Activated CD8-positive, alpha-beta memory T cell treated with anti-CD3 and anti-CD28 coated beads, Interleukin-2, amount 50 U/mL, for 48 hours (primary cell): ENCODE measurements around the gene ZNF440.
"Not testable (repeated sequence)": the region's sequence is repeated elsewhere in the genome, so short reads cannot be mapped to it uniquely, and the experiment has no call there.

Experiments
- DNase-seq: peaks from one replicate; pipeline ENCODE4 v3.0.0-alpha.2; 2020

The ZNF440 gene

DNA sequence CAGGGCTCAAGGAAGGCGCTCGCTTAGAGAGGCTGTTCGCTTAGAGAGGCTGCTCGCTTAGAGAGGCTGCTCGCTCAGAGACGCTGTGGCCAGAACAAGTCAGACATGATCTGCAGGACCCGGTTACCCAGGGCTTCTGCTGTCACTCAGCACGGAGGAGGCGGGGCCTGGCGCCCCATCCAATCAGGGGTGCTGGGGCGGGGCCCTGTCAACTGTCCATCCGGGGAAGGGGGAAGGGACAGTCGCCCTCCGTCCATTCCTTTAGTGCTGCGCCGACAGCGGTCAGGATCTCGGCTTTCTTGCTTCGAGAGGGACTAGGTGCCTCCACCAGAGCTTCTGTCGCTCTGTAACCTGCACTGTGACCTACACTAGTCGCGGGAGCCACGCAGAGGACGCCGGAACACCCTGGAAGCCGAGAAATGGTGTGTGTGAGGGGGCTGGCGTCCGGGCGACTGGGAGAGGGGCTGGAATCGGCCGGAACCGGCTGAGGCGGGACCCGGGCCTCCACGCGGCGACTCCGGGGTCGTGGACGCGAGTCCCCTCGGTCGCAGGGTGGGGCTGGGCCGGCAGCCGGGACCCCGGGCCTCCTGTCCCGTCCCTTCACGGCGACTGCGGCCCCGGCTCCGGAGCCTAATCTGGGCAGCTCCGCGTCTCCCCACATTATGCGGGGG, at the start of gene ZNF440:
ZNF440 (plus strand) TSS at position 245 of the 671 bp plus-strand sequence; CDS start at position 420, 175 bp downstream.
- DNase-seq = peak; percentile 92

DNA sequence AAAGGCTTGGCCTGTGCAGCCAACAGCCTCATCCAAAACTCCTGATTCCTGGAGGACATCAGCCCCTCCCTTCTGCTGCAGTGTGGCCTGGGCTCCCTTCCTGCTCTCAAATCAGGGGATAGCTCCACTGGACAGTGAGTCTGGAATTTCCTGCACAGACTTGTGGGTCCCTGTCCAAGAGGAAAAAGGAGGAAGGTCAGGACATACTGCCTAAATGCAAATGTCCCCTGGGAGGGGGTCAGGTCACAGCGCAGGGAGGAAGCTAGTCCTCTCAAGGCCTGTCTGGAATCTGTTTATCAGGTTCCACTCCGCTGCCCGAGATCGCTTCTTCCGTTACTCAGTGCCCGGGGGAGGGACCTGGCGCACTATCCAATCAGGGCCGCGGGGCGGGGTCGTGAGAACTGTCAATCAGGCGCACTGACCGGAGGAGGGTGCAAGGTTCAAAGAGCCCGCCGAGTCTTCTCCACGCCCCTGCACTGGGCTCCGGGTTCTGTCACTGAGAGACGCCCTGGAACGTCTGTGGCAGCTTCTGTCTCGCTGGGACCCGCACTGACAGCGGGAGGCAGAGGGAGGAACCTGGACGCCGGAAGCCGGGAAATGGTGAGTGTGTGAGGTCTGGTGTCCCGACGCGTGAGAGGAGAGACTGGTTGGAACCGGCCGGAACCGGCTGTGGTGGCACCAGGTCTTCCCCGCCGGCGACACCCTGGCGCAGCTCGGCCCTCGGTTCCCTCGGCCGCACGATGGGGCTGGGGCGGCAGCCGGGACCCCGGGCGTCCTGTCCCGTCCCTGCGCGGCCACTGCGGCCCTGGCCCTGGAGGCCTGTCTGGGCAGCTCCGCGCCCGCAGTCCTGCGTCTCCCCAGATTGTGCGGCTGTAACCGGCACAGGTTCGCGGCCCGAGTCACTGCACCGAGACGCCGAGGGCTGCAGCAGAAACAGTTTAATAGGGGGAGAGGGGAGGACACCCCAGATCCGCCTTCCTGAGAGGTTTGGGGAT, 47.2 kb upstream of the ZNF440 start, which contains the start of gene ZNF441:
ZNF441 (plus strand) TSS at position 404 of the 995 bp plus-strand sequence; CDS start at position 598, 194 bp downstream.
- DNase-seq = peak; percentile 96

DNA sequence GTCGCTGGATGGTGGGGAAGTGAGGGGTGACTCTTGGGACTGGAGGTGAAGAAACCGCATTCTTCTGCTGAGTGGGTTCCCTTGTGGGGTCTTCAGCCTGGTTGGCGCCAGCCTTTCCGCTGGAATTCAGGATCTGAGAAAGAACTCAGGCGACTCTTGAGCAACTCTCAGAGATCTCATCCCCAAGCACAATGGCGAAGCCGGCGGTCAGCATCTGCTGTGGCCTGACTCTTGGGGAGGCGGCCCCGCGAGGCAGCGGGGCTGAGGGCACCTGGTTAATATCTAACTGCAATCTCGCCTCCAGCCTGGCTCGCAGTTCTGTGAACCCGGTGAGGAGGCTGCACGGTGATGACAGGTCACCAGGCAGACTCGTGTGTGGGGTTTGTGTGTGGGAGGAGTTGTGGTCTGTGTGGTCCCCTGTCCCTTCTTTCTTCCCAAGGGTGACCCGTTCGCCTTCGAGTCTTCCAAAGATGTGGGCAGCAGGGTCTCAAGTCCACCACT, 46.4 kb upstream of the ZNF440 start:
- DNase-seq = peak; percentile 58

DNA sequence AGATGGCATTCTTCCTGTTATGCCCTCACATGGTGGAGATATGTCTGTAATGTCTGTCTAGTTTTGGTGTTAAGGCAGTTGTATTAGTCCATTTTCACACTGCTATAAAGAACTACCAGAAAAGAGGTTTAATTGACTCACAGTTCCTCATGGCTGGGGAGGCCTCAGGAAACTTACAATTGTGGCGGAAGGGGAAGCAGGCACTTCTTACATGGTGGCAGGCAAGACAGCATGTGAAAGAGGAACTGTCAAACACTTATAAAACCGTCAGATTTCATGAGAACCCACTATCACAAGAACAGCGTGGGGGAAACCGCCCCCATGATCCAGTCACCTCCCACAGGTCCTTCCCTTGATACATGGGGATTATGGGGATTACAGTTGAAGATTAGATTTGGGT, 44.1 kb upstream of the ZNF440 start:
- no peak for DNase-seq

DNA sequence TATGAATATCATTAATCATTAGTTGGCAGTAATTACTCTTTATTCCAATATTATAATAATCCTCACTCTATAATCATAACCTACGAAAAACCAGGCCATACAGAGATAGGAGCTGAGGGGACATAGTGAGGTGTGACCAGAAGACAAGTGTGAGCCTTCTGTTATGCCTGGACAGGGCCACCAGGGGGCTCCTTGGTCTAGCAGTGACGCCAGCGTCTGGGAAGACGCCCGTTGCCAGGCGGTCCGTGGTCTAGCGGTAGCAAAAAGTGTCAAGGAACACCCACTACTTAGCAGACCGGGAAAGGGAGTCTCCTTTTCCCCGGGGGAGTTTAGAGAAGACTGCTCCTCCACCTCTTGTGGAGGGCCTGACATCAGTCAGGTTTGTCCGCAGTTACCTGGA, 42.6 kb upstream of the ZNF440 start:
- DNase-seq = not testable (repeated sequence)

DNA sequence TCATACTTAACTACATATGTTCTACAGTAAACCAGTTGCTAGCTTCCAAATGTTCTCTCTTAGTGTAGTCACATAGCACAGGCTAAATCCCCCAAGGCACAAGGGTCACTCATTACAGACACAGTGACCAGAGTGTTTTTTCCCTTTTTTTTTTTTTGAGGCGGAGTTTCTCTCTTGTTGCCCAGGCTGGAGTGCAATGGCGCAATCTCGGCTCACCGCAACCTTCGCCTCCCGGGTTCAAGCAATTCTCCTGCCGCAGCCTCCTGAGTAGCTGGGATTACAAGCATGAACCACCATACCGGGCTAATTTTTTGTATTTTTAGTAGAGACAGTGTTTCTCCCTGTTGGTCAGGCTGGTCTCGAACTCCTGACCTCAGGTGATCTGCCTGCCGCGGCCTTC, 37.4 kb upstream of the ZNF440 start:
- DNase-seq = not testable (repeated sequence)

DNA sequence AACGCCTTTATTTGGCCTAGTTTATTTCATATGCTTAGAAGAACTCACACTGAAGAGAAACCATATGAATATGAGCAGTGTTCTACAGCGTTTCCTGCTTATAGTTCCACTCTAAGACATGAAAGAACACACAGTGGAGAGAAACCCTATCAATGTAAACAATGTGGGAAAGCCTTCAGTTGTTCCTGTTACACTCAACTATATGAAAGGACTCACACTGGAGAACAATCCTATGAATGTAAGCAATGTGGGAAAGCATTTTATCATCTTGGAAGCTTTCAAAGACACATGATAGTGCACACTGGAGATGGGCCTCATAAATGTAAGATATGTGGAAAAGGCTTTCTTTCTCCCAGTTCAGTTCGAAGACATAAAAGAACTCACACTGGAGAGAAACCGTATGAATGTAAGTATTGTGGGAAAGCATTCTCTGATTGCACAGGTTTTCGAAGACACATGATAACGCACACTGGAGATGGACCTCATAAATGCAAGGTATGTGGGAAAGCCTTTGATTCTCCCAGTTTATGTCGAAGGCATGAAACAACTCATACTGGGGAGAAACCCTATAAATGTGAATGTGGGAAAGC, 33.5 kb upstream of the ZNF440 start:
- DNase-seq = no peak

DNA sequence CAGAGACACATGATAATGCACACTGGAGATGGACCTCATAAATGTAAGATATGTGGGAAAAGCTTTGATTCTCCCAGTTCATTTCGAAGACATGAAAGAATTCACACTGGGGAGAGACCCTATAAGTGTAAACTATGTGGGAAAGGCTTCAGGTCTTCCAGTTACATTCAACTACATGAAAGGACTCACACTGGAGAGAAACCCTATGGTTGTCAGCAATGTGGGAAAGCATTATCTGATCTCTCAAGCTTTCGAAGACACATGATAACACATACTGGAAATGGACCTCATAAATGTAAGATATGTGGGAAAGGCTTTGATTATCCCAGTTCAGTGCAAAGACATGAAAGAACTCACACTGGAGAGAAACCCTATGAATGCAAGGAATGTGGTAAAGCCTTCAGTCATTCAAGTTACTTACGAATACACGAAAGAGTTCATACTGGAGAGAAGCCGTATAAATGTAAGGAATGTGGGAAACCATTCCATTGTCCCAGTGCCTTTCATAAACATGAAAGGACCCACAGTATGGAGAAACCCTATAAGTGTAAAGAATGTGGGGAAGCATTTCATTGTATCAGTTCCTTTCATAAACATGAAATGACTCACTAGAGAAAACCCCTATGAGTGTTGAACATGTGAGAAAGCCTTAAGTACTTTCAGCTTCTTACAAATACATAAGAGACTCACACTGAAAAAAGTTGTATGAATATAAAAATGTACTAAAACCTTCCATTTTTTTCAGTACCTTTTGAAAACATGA, 32.6 kb upstream of the ZNF440 start:
- no peak for DNase-seq

DNA sequence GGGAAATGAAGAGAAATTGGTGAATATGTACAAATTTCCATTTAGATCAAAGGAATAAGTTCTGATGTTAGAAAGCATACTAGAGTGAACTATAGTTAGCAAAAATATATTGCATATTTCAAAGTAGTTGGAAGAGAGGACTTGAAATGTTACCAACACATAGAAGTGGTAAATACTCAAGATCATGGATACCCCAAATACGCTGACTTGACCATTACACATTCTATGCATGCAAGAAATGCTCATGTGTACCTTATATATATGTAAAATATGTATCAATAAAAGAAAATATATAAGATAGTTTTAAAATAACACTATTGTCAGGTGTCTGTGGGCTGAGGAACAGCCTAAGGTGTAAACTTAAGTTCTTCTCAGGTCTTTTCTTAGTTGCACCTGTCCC, 30.3 kb upstream of the ZNF440 start:
- no peak for DNase-seq

DNA sequence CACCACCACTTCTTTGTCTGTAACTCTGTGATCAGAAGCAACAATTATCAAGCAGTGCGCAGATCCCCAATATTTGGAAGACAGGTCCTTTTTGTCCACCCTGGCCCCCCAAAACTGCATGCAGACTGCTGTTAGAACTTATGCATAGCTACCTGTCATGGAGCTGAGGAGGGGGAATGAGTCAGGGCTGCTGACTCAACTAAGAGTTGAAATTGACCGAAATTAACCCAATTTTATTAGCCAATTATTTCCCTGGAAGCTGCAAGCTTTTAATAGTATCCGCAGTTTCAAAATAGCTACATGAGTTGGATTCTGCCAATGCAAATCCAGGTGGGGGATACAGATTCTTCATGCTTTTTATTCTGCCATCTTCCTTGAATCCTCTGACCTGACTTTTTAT, 29.7 kb upstream of the ZNF440 start:
- DNase-seq = no peak

DNA sequence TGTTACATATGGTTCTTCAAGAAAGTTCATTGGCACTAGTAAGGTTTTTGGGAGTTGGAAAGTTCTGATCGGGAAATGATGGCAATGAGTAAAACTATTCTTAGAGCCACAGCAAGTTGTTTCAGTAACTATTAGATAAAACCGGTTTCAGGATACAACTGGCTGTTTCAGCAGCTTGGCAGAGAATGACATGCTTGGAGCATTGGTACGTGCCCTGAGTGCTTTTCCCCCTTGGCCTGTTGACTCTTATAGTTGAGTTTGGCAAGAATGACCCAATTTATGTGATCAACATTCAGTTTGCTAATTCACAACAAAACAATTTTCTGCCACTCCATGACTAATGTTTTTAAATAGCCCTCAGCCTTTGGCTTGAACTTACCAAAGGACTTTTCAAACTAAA, 26.5 kb upstream of the ZNF440 start:
- no peak for DNase-seq

DNA sequence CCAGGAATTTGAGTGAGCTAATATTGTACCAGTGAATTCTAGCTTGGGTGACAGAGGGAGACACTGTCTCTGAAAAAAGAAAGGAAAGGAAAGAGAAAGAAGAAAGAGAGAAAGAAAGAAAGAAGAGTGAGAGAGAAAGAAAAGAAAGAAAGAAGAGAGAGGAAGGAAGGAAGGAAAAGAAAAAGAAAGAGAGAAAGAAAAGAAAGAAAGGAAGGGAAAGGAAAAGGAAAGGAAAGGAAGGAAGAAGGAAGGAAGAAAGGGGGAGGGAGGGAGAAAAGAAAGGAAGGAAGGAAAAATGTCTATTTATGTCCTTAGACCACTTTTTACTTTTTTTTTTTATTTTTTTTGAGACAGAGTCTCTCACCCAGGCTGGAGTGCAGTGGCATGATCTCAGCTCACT, 21.1 kb upstream of the ZNF440 start:
- DNase-seq = no peak

DNA sequence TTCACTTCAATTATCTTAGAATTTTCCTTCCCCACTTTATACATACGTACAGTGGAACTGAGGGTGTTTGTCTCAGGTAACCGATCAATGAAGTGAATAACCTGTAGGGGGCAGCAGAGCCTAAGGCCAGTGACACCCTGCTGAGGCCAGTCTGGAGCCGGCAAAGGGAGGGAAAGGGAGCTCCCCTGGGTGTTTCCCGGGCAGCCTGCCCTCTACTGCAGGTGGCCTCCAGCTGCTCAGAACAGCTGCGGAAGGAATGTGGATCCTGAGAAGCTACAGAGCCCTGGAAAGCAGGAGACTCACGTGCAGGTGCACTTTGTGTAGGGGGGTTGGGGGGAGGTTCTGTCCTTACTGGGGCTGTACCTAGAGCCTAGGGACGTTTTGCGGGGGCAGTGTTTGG, 16.6 kb upstream of the ZNF440 start:
- peak; percentile 83 for DNase-seq

DNA sequence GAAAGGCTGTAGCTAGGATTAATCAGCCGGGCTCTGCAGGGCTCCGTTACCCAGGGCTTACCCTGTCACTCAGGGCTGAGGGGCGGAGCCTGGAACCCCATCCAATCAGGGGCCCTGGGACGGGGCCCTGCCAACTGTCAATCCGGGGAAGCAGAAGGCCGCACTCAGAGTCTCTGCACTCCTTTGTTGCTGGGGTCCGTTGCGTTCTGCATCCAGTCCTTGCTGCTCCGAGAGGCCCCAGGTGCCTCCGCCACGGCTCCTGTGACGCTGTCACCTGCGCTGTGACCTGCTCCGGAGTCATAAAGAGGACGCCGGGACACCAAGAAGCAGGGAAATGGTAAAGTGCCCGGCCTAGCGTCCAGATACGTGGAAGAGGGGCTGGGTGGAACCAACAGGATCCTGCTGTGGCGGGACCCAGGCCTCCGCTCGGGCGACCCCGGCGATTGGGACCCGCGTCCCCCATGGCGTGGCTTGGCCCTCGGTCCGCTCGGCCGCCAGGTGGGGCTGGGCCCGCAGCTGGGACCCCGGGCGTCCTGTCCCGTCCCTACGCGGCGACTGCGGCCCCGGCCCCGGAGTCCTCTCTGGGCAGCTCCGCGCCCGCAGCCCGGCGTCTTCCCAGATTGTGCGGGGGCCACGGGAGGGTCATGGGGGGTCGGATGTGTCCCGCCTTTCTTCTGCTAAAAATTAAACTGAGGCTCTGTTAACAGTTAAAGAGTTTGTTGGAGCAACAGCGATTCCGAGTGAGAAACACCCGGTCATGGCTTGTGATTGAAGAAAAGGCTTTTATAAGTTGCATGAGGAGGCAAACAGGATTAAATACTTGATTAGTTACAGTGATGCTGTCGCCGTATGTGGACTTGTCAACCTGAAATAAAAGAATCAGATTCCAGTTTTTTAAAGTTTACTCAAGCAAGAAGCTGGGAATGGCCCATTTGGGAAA, 15.4 kb upstream of the ZNF440 start, which contains the start of gene ZNF491:
ZNF491 (plus strand) TSS at position 133 of the 940 bp plus-strand sequence. CDS start 7,431 bp downstream, outside the sequence.
- DNase-seq = peak; percentile 89

DNA sequence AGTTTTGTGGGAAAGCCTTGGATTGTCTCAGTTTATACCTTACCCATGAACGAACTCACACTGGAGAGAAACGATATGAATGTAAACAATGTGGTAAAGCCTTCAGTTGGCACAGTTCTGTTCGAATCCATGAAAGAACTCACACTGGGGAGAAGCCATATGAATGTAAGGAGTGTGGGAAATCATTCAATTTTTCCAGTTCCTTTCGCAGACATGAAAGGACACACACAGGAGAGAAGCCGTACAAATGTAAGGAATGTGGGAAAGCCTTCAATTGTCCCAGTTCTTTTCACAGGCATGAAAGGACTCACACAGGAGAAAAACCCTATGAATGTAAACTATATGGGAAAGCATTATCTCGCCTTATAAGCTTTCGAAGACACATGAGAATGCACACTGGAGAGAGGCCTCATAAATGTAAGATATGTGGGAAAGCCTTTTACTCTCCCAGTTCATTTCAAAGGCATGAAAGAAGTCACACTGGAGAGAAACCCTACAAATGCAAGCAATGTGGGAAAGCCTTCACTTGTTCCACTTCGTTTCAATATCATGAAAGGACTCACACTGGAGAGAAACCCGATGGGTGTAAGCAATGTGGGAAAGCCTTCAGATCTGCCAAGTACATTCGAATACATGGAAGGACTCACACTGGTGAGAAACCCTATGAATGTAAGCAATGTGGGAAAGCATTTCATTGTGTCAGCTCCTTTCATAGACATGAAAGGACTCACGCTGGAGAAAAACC, 7.5 kb upstream of the ZNF440 start:
- no peak for DNase-seq

DNA sequence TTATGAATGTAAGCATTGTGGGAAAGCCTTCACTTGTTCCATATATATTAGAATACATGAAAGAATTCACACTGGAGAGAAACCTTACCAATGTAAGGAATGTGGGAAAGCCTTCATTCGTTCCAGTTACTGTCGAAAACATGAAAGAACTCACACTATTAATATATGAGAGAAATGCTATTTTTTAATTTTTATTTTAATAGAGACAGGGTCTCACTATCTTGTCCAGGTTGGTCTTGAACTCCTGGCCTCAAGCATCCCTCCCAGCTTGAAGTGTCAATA, 7.0 kb upstream of the ZNF440 start:
- no peak for DNase-seq

DNA sequence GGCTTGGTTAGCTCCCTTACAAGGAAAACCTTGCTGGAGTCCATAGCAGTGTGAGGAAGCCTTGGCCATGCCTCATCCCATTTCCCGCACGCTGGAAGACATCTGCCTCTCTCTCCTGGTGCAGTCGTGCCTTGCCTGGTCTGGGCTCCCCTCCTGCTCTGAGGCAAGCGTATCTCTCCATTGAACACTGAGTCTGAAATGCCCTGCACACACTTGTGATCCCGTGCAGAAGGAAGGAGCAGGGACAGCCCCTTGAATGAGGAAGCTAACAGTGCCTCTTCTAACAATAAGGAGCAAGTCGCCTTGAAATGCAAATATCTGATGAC, 407 bp upstream of the ZNF440 start:
- DNase-seq = no peak

DNA sequence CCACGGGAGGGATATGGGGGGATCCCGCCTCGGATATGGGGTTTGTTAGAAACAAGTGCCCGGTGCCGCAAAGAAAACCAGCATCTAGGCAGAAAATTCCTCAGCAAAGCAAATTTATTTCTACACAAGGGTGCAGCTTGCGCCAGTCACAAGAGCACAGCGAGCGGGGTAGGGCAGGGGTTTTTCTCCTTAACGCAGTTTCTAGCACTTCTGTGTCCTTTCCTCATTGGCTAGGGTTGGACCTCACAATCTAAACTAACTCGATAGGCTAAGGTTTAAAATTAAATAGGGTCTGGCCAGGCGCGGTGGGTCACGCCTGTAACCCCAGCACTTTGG, 595 bp downstream of the ZNF440 start:
- no peak for DNase-seq

DNA sequence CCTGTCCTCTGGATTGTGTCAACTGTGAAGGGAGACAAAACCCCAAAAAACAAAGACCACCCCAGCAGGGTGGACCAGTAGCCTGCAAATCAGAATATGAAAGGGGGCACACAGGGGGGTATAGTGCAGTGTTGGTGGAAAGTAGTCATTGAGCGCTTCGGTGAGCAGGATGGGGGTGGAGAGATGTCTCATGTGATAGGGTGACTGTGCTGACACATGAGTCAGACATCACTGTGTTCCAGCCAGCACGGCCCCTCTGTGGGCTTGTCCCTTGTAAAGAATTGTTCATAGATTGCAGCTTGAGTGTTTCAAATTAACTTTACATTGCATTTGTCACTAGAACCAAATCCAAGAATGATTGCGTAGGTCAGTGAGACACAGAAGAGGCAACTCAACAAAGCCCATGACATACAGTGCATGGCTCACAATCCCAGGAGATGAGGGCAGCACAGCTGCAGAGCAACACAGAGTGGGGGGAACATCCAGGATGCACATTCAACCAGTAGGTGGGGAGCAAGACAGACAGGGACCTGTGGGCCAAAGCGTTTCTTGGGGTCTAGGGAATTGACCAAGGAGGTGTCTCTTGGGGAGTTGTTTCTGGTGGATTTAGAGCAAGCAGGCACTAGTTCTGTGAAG, 7.5 kb downstream of the ZNF440 start:
- no peak for DNase-seq
